A673 (cell line): ENCODE data around the gene PNMA8C. TPM values are rescaled to one million over a fixed set of nuclear protein-coding genes. Genes with fewer than 3 reads are reported as not detected.

ENCODE experiments used
- BruUV-seq: library from RNA; stranded (reverse); fragments of 400-500 nt; replicated peaks from 2 replicates; lab custom pipeline; 2021; lab: Mats Ljungman, UMichigan
- CTCF ChIA-PET: fragments of 300-600 bp; sonication (Branson Sonifier 250); formaldehyde crosslinking; loops from one replicate; lab custom pipeline; 2022; ENCODE audit warnings: antibody characterized with exemption; lab: Charles Lee
- POLR2A ChIA-PET: fragments of 300-600 bp; sonication (Branson Sonifier 250); formaldehyde crosslinking; loops from one replicate; lab custom pipeline; 2022; ENCODE audit warnings: antibody characterized with exemption; ENCODE audit not compliant: low non-redundant PET; lab: Charles Lee
- DNase-seq: peaks from one replicate; pipeline ENCODE4 v3.0.0-alpha.2; 2015; ENCODE audit warnings: low spot score
- H3K27ac ChIP-seq: fragments of 200-600 bp; sonication (generic); 2 replicates; pipeline ENCODE4 v1.5.1; 2016; ENCODE audit warnings: mixed run types, low read depth, mild to moderate bottlenecking, mixed read lengths, antibody characterized with exemption, low read length; ENCODE audit not compliant: poor library complexity, severe bottlenecking
- H3K27me3 ChIP-seq: fragments of 200-600 bp; sonication (generic); replicated peaks from 2 replicates; pipeline ENCODE4 v1.6.1; 2017; ENCODE audit warnings: mixed run types, low read depth, mild to moderate bottlenecking, mixed read lengths, antibody characterized with exemption, low read length; ENCODE audit not compliant: insufficient read depth, poor library complexity
- H3K36me3 ChIP-seq: fragments of 200-600 bp; sonication (generic); 2 replicates; pipeline ENCODE4 v1.6.1; 2016; ENCODE audit warnings: mixed run types, mild to moderate bottlenecking, mixed read lengths, antibody characterized with exemption, low read length; ENCODE audit not compliant: insufficient read depth, poor library complexity, severe bottlenecking
- H3K4me1 ChIP-seq: fragments of 200-600 bp; sonication (generic); 2 replicates; pipeline ENCODE4 v1.6.1; 2017; ENCODE audit warnings: mixed run types, mild to moderate bottlenecking, mixed read lengths, antibody characterized with exemption, low read length; ENCODE audit not compliant: insufficient read depth, poor library complexity, severe bottlenecking
- H3K4me3 ChIP-seq: fragments of 200-600 bp; sonication (generic); 2 replicates; pipeline ENCODE4 v1.5.1; 2016; ENCODE audit warnings: low read depth, mixed run types, mild to moderate bottlenecking, mixed read lengths, low read length; ENCODE audit not compliant: poor library complexity, severe bottlenecking
- H3K9me3 ChIP-seq: fragments of 200-600 bp; sonication (generic); 2 replicates; pipeline ENCODE4 v1.6.1; 2016; ENCODE audit warnings: mixed run types, low read depth, mild to moderate bottlenecking, mixed read lengths, antibody characterized with exemption, low read length; ENCODE audit not compliant: poor library complexity, severe bottlenecking
- CTCF ChIP-seq: fragments of 300-800, 200-600 bp; sonication (generic); conservative IDR thresholded peaks from 2 replicates; pipeline ENCODE4 v1.5.1; 2017; ENCODE audit warnings: low read depth, mild to moderate bottlenecking, antibody characterized with exemption, low read length, moderate library complexity, mixed read lengths
- EZH2 ChIP-seq: fragments of 200-600 bp; sonication (generic); IDR thresholded peaks from 2 replicates; pipeline ENCODE4 v1.6.1; 2017; ENCODE audit warnings: borderline replicate concordance, low read depth, mild to moderate bottlenecking, mixed read lengths, antibody characterized with exemption, low read length; ENCODE audit not compliant: poor library complexity, severe bottlenecking
- intact Hi-C: fragments of 100-400 bp; cut with micrococcal nuclease; formaldehyde crosslinking; loops from one replicate; pipeline ENCODE4 v1.10.0; 2022; ENCODE audit not compliant: unreplicated experiment
- total RNA-seq: library from RNA; stranded (reverse); gene quantifications from 2 replicates; pipeline ENCODE4 v1.2.3, GENCODE V29; 2021

The PNMA8C gene
- total RNA-seq, 1 experiment from 2014 or later, result not detected

DNA sequence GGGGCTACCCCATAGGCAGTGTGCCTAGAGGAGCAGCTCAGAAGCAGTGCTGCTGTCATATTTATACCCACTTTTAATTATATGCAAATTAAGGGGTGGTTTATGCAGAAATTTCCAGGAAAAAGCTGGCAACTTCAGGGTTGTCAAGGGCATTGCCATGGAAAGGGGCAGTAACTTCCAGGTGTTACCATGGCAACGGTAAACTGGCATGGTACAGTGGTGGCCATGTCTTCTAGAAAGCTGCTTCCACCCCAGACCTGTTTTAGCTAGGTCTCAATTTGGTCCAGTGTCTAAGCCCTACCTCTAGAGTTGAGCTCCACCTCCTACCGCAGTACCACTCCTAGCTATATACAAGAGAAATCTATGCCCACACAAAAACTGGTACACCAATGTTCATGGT, 31.3 kb upstream of the PNMA8C start:
- POLR2A ChIA-PET, result no interaction called here
- H3K27ac ChIP-seq, result no peak overlapping the region
- H3K4me1 ChIP-seq, result no peaks in the 10 kb centered on the region
- no peak overlapping the region for H3K4me3 ChIP-seq
- H3K27me3 ChIP-seq, result no peaks in the 10 kb centered on the region
- intact Hi-C loops, result no loop called here
- H3K36me3 ChIP-seq, result no peaks in the 10 kb centered on the region
- no peak for TF ChIP-seq CTCF
- no peak for TF ChIP-seq EZH2
- BruUV-seq, result no TSS peak
- H3K9me3 ChIP-seq, result no peaks in the 10 kb centered on the region
- CTCF ChIA-PET, result no interaction called here
- DNase-seq, result no peak

GRCh38 chr19:46456930-46457329, 28.2 kb upstream of the PNMA8C start:
- no peaks in the 10 kb centered on the region for H3K27me3 ChIP-seq
- no TSS peak for BruUV-seq
- no peaks in the 10 kb centered on the region for H3K4me1 ChIP-seq
- CTCF ChIA-PET, result interaction anchor here (0.6 kb wide), 1 partner anchor 208 kb away, joined by 3 read pairs; no protein-coding TSS in a partner anchor
- H3K27ac ChIP-seq, result no peak overlapping the region
- TF ChIP-seq EZH2 (no peak), CTCF (no peak)
- no peaks in the 10 kb centered on the region for H3K9me3 ChIP-seq
- POLR2A ChIA-PET, result no interaction called here
- intact Hi-C loops, result no loop called here
- no peak overlapping the region for H3K4me3 ChIP-seq
- H3K36me3 ChIP-seq, result no peaks in the 10 kb centered on the region
- no peak for DNase-seq

GRCh38 chr19:46454244-46454643, 25.5 kb upstream of the PNMA8C start:
- H3K4me3 ChIP-seq, result no peak overlapping the region
- BruUV-seq, result no TSS peak
- no peaks in the 10 kb centered on the region for H3K27me3 ChIP-seq
- H3K36me3 ChIP-seq, result no peaks in the 10 kb centered on the region
- no peak for TF ChIP-seq CTCF
- no peak for TF ChIP-seq EZH2
- ChIA-PET POLR2A (interaction anchor here (0.8 kb wide), 1 partner anchor 508 kb away, joined by 9 read pairs; no protein-coding TSS in a partner anchor), CTCF (no interaction called here)
- H3K4me1 ChIP-seq, result no peaks in the 10 kb centered on the region
- intact Hi-C loops, result no loop called here
- H3K27ac ChIP-seq, result no peak overlapping the region
- peaks cover 4% of the 10 kb centered on the region for H3K9me3 ChIP-seq
- no peak for DNase-seq
